Natural killer cell (primary cell): ENCODE data around the gene TMEM266. TPM values are rescaled to one million over a fixed set of nuclear protein-coding genes. Genes with fewer than 3 reads are reported as not detected.

Source experiments
- ATAC-seq, 3 donors: fragments of 150-1000 bp in 2 of 3; fragments of 200-7000 bp in 1 of 3; cut with Tn5 transposase; 1 replicate in 1 of 3; 2 replicates in 2 of 3; pipeline ENCODE4 v1.10.0; 2021; ENCODE audit warnings: mild to moderate bottlenecking in 2 of 3, moderate library complexity in 2 of 3
- DNase-seq, 2 donors: peaks; one replicate each; pipeline versions ENCODE4 v3.0.0 to v3.0.0-alpha.2; 2013 to 2021; ENCODE audit warnings: mixed read lengths in 1 of 2
- H3K27ac ChIP-seq: one replicate; pipeline ENCODE4 v1.5.1; 2013; ENCODE audit warnings: mild to moderate bottlenecking, low read length
- H3K27me3 ChIP-seq: one replicate; pipeline ENCODE4 v1.6.1; 2013; ENCODE audit warnings: low read length; ENCODE audit not compliant: control insufficient read depth, insufficient read depth
- H3K36me3 ChIP-seq: one replicate; pipeline ENCODE4 v1.6.1; 2013; ENCODE audit warnings: low read length; ENCODE audit not compliant: control insufficient read depth, insufficient read depth
- H3K4me1 ChIP-seq: one replicate; pipeline ENCODE4 v1.6.1; 2013; ENCODE audit warnings: low read length; ENCODE audit not compliant: control insufficient read depth, insufficient read depth
- H3K4me3 ChIP-seq: one replicate; pipeline ENCODE4 v1.5.1; 2013; ENCODE audit warnings: low read length
- H3K9me3 ChIP-seq: one replicate; pipeline ENCODE4 v1.6.1; 2013; ENCODE audit warnings: low read length; ENCODE audit not compliant: control insufficient read depth, insufficient read depth
- H3K27ac Mint-ChIP-seq, 2 donors: one replicate each; pipeline ENCODE4 v1.8.0; 2022; ENCODE audit warnings: mild to moderate bottlenecking in 2 of 2, mixed read lengths in 2 of 2, moderate library complexity in 1 of 2
- H3K27me3 Mint-ChIP-seq, 2 donors: one replicate each; pipeline ENCODE4 v1.8.0; 2022; ENCODE audit warnings: low read depth in 2 of 2, mixed read lengths in 2 of 2
- H3K36me3 Mint-ChIP-seq: one replicate; pipeline ENCODE4 v1.8.0; 2022; ENCODE audit warnings: mixed read lengths
- H3K4me1 Mint-ChIP-seq, 2 donors: one replicate each; pipeline ENCODE4 v1.8.0; 2022; ENCODE audit warnings: mixed read lengths in 2 of 2
- H3K4me3 Mint-ChIP-seq: one replicate; pipeline ENCODE4 v1.8.0; 2022; ENCODE audit warnings: mild to moderate bottlenecking, moderate library complexity, mixed read lengths
- H3K9me3 Mint-ChIP-seq, 2 donors: one replicate each; pipeline ENCODE4 v1.8.0; 2022; ENCODE audit warnings: mixed read lengths in 2 of 2
- CTCF ChIP-seq: fragments of 200-600 bp; IDR thresholded peaks from one replicate; pipeline ENCODE4 v1.8.0; 2022; ENCODE audit warnings: antibody characterized with exemption
- WGBS: methylation state at CpG from one replicate; pipeline ENCODE4 v1.1.7; 2013; ENCODE audit warnings: missing lambda C conversion rate; ENCODE audit not compliant: insufficient coverage; 5-methylcytosine and 5-hydroxymethylcytosine counted together
- intact Hi-C: fragments of 100-400 bp; cut with micrococcal nuclease; formaldehyde crosslinking; loops from one replicate; pipeline ENCODE4 v1.14.2; 2022
- total RNA-seq, 4 donors: library from RNA; stranded (reverse); fragments of 120-200 nt in 1 of 4; gene quantifications; one replicate each; pipeline versions ENCODE4 v1.2.3 to v1.2.4, GENCODE V29; 2013 to 2022

The TMEM266 gene
- total RNA-seq, 3 donors from 2014 or later (not counting 1 experiment from before 2014, with no cell fraction given): not detected

GRCh38 chr15:76073554-76073953 lies 13.8 kb downstream of the TMEM266 start:
- TF ChIP-seq CTCF: no peak
- Histone ChIP-seq H3K36me3 (no peaks in the 10 kb centered on the region), H3K4me3 (no peak overlapping the region), H3K27ac (no peak overlapping the region), H3K27me3 (no peaks in the 10 kb centered on the region), H3K9me3 (no peaks in the 10 kb centered on the region), H3K4me1 (no peaks in the 10 kb centered on the region)
- Mint-ChIP-seq H3K4me1 (no peaks in the 10 kb centered on the region), H3K27me3 (peaks cover 0 to 4% of the 10 kb centered on the region in 2 donors), H3K9me3 (no peaks in the 10 kb centered on the region), H3K4me3 (no peak overlapping the region), H3K27ac (no peak overlapping the region), H3K36me3 (no peaks in the 10 kb centered on the region)
- no peak for DNase-seq
- WGBS: 81% methylated on average over 2 of the region's 2 CpGs
- intact Hi-C loops: no loop called here
- ATAC-seq: no peak

- no peak for TF ChIP-seq CTCF
- ATAC-seq: no peak
- Histone ChIP-seq H3K9me3 (no peaks in the 10 kb centered on the region), H3K36me3 (no peaks in the 10 kb centered on the region), H3K27ac (no peak overlapping the region), H3K4me1 (no peaks in the 10 kb centered on the region), H3K27me3 (no peaks in the 10 kb centered on the region), H3K4me3 (no peak overlapping the region)
- DNase-seq: no peak
- Mint-ChIP-seq H3K4me3 (no peak overlapping the region), H3K36me3 (no peaks in the 10 kb centered on the region), H3K27me3 (no peaks in the 10 kb centered on the region), H3K27ac (no peak overlapping the region), H3K4me1 (no peaks in the 10 kb centered on the region), H3K9me3 (no peaks in the 10 kb centered on the region)
- intact Hi-C loops: no loop called here
Observed at GRCh38 chr15:76075046-76075445, 15.3 kb downstream of the TMEM266 start.

GRCh38 chr15:76078285-76078877 lies 18.6 kb downstream of the TMEM266 start:
- WGBS: 41% methylated on average over 5 of the region's 5 CpGs
- H3K27ac Mint-ChIP-seq: no peak overlapping the region
- peaks cover 2 to 8% of the 10 kb centered on the region in 2 donors for H3K27me3 Mint-ChIP-seq
- no peak for TF ChIP-seq CTCF
- Histone ChIP-seq H3K27ac (no peak overlapping the region), H3K36me3 (no peaks in the 10 kb centered on the region), H3K4me1 (no peaks in the 10 kb centered on the region), H3K9me3 (no peaks in the 10 kb centered on the region), H3K27me3 (no peaks in the 10 kb centered on the region), H3K4me3 (no peak overlapping the region)
- intact Hi-C loops: no loop called here
- H3K9me3 Mint-ChIP-seq: no peaks in the 10 kb centered on the region
- no peaks in the 10 kb centered on the region for H3K4me1 Mint-ChIP-seq
- no peaks in the 10 kb centered on the region for H3K36me3 Mint-ChIP-seq
- DNase-seq (no peak), ATAC-seq (peak in 1 of 3 donors; percentile 27)
- no peak overlapping the region for H3K4me3 Mint-ChIP-seq

GRCh38 chr15:76084256-76084655 lies 24.5 kb downstream of the TMEM266 start:
- no peaks in the 10 kb centered on the region for H3K4me1 ChIP-seq
- no peak overlapping the region for H3K4me3 ChIP-seq
- no peaks in the 10 kb centered on the region for H3K36me3 ChIP-seq
- no peak overlapping the region for H3K27ac ChIP-seq
- ATAC-seq (no peak), DNase-seq (no peak)
- no peak overlapping the region for H3K4me3 Mint-ChIP-seq
- TF ChIP-seq CTCF: no peak
- H3K4me1 Mint-ChIP-seq: no peaks in the 10 kb centered on the region
- no peaks in the 10 kb centered on the region for H3K9me3 ChIP-seq
- 74% methylated on average over 2 of the region's 2 CpGs for whole genome bisulfite sequencing
- no peaks in the 10 kb centered on the region for H3K36me3 Mint-ChIP-seq
- intact Hi-C loops: no loop called here
- no peak overlapping the region for H3K27ac Mint-ChIP-seq
- peaks cover 2% of the 10 kb centered on the region for H3K27me3 ChIP-seq
- H3K27me3 Mint-ChIP-seq: peaks cover 22 to 23% of the 10 kb centered on the region in 2 donors
- no peaks in the 10 kb centered on the region for H3K9me3 Mint-ChIP-seq
